ENCODE data around the gene KCNIP3. TPM values are rescaled to one million over a fixed set of nuclear protein-coding genes. Genes with fewer than 3 reads are reported as not detected.

KCNIP3 gene
- total and polyA plus RNA-seq, 4 donors = 0.26 to 1.1 (median 0.62) TPM

DNA sequence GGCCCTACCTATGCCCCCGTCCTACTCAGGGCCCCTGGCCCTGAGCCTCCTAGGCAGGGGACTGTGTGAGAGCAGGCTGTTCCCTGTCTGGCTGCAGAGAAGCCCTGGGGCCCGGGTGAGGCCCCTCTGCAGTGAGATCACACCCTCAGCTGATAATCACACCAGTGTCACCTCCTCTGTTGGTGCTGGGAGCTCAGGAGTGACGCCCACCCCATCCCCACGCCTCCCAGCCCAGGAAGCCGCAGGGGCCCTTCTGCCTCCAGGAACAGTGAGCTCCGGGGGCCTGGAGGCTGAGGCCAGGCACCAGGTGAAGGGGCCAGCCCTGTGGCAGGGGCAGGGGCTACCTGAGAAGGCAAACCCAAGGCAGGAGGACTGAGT lies 20.0 kb downstream of the KCNIP3 start:
- H3K4me1 ChIP-seq (ENCODE audit: control insufficient read depth in 4 of 4, insufficient read depth in 4 of 4, low read length in 3 of 4) = no peaks in the 10 kb centered on the region
- no peak overlapping the region for H3K27ac ChIP-seq (ENCODE audit: low read depth in 1 of 2, low read length in 2 of 2)
- TF ChIP-seq TAF1 (conservative IDR thresholded peaks at IDR 0.05) (no peak), EGR1 (IDR thresholded peaks at IDR 0.05; ENCODE audit: low read depth in 2 of 2) (no peak), YY1 (IDR thresholded peaks at IDR 0.05) (no peak)
- TF ChIP-seq, protein P1, sequence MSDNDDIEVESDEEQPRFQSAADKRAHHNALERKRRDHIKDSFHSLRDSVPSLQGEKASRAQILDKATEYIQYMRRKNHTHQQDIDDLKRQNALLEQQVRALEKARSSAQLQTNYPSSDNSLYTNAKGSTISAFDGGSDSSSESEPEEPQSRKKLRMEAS (IDR thresholded peaks at IDR 0.05) = no peak
- TF ChIP-seq, protein P2, sequence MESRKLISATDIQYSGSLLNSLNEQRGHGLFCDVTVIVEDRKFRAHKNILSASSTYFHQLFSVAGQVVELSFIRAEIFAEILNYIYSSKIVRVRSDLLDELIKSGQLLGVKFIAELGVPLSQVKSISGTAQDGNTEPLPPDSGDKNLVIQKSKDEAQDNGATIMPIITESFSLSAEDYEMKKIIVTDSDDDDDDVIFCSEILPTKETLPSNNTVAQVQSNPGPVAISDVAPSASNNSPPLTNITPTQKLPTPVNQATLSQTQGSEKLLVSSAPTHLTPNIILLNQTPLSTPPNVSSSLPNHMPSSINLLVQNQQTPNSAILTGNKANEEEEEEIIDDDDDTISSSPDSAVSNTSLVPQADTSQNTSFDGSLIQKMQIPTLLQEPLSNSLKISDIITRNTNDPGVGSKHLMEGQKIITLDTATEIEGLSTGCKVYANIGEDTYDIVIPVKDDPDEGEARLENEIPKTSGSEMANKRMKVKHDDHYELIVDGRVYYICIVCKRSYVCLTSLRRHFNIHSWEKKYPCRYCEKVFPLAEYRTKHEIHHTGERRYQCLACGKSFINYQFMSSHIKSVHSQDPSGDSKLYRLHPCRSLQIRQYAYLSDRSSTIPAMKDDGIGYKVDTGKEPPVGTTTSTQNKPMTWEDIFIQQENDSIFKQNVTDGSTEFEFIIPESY (IDR thresholded peaks at IDR 0.05) = no peak
- TF ChIP-seq, protein P3, sequence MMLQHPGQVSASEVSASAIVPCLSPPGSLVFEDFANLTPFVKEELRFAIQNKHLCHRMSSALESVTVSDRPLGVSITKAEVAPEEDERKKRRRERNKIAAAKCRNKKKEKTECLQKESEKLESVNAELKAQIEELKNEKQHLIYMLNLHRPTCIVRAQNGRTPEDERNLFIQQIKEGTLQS (IDR thresholded peaks at IDR 0.05) = no peak
- no peak for DNase-seq (ENCODE audit: low spot score)
- H3K4me3 ChIP-seq (ENCODE audit: low read depth in 1 of 3, low read length in 3 of 3) = no peak overlapping the region
- H3K9me3 ChIP-seq (ENCODE audit: control insufficient read depth in 4 of 4, low read length in 3 of 4) = no peaks in the 10 kb centered on the region
- 81% methylated on average over 6 of the region's 6 CpGs for WGBS
- H3K27me3 ChIP-seq (ENCODE audit: control insufficient read depth in 4 of 4, insufficient read depth in 4 of 4, low read length in 3 of 4) = no peaks in the 10 kb centered on the region
- H3K9ac ChIP-seq (ENCODE audit: low read depth in 1 of 2, low read length in 2 of 2) = no peak overlapping the region
- no peaks in the 10 kb centered on the region for H3K36me3 ChIP-seq (ENCODE audit: control insufficient read depth in 4 of 4, insufficient read depth in 3 of 4, low read depth in 1 of 4, low read length in 3 of 4)

DNA sequence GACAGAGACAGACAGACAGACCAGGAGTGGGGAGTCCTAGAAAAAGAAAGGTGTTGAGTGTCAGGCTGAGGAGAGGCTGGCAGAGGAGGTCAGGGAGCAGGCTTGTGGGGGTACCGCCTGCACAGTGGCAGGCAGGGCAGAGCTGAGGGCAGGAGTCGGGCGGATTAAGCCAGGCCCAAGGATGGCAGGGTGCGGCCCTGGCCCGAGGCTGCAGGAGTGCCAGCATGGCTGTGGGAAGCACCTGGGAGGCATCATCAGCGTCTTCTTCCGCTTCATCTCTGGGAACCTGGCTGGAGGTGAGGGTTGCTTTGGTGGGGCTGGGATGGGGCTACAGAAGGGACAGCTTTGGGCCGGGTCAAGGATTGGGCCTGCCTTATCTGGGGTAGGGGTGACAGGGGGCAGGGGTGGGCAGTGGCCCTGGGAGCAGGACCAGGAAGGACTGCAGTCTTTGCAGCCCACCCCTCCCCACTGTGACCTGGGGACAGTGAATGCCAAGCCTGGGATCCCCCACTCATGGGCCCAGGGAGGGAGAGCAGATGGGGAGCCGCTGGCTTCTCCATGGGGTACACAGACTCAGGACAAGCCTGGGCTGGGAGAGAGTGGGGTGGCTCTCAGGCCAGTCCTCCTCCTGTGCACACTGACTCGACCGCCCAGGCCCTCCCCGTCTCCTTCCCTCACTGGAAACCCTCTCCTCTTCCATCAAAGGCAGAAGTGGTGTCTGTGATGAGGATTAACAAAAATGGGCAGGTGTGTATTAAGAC lies 20.7 kb downstream of the KCNIP3 start:
- H3K36me3 ChIP-seq (ENCODE audit: control insufficient read depth in 4 of 4, insufficient read depth in 3 of 4, low read depth in 1 of 4, low read length in 3 of 4) = no peaks in the 10 kb centered on the region
- H3K27me3 ChIP-seq (ENCODE audit: control insufficient read depth in 4 of 4, insufficient read depth in 4 of 4, low read length in 3 of 4) = no peaks in the 10 kb centered on the region
- H3K4me1 ChIP-seq (ENCODE audit: control insufficient read depth in 4 of 4, insufficient read depth in 4 of 4, low read length in 3 of 4) = no peaks in the 10 kb centered on the region
- 93% methylated on average over 12 of the region's 12 CpGs for WGBS
- DNase-seq (ENCODE audit: low spot score) = no peak
- H3K9me3 ChIP-seq (ENCODE audit: control insufficient read depth in 4 of 4, low read length in 3 of 4) = no peaks in the 10 kb centered on the region
- no peak overlapping the region for H3K4me3 ChIP-seq (ENCODE audit: low read depth in 1 of 3, low read length in 3 of 3)
- TF ChIP-seq, protein P4, sequence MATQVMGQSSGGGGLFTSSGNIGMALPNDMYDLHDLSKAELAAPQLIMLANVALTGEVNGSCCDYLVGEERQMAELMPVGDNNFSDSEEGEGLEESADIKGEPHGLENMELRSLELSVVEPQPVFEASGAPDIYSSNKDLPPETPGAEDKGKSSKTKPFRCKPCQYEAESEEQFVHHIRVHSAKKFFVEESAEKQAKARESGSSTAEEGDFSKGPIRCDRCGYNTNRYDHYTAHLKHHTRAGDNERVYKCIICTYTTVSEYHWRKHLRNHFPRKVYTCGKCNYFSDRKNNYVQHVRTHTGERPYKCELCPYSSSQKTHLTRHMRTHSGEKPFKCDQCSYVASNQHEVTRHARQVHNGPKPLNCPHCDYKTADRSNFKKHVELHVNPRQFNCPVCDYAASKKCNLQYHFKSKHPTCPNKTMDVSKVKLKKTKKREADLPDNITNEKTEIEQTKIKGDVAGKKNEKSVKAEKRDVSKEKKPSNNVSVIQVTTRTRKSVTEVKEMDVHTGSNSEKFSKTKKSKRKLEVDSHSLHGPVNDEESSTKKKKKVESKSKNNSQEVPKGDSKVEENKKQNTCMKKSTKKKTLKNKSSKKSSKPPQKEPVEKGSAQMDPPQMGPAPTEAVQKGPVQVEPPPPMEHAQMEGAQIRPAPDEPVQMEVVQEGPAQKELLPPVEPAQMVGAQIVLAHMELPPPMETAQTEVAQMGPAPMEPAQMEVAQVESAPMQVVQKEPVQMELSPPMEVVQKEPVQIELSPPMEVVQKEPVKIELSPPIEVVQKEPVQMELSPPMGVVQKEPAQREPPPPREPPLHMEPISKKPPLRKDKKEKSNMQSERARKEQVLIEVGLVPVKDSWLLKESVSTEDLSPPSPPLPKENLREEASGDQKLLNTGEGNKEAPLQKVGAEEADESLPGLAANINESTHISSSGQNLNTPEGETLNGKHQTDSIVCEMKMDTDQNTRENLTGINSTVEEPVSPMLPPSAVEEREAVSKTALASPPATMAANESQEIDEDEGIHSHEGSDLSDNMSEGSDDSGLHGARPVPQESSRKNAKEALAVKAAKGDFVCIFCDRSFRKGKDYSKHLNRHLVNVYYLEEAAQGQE (IDR thresholded peaks at IDR 0.05) = no peak
- no peak overlapping the region for H3K27ac ChIP-seq (ENCODE audit: low read depth in 1 of 2, low read length in 2 of 2)
- H3K9ac ChIP-seq (ENCODE audit: low read depth in 1 of 2, low read length in 2 of 2) = no peak overlapping the region

DNA sequence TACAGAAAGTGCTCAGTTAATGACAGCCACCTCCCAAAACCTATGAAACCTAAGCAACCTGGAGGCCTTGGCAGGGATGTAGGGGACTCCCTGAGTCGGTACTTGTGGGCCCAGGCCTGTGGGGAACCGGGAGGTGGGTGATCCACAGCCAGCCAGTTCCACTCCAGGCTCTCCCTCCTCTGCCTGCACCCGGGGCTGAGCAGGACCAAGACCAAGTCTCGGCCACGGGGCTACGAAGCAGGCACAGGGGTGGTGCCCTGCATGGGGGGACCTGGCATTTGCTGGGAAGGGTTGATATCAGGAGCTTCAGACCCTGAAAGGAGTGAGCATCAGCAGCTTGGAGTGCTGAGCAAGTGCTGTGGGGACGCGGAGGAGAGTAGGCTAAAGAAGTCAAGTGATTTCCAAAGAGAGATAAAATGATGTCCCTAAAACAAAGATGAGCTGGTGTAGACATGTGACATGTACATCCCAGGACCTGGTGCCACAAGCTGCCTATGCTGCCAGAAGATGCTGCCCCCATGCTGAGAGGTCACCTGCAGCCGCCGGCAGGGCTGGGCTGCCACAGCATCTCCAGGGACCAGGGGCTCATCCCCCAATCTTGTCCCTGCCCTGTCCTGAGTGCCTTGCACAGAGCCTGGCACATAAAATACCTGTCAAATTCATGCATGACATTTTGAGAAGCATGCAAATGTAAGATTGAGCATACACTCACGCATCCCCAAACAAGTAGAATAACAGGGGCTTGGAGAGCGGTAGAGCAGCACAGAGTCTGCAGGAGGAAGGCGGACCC lies 21.5 kb downstream of the KCNIP3 start:
- Histone ChIP-seq H3K27ac (ENCODE audit: low read depth in 1 of 2, low read length in 2 of 2) (no peak overlapping the region), H3K27me3 (ENCODE audit: control insufficient read depth in 4 of 4, insufficient read depth in 4 of 4, low read length in 3 of 4) (no peaks in the 10 kb centered on the region), H3K4me1 (ENCODE audit: control insufficient read depth in 4 of 4, insufficient read depth in 4 of 4, low read length in 3 of 4) (no peaks in the 10 kb centered on the region), H3K4me3 (ENCODE audit: low read depth in 1 of 3, low read length in 3 of 3) (no peak overlapping the region), H3K36me3 (ENCODE audit: control insufficient read depth in 4 of 4, insufficient read depth in 3 of 4, low read depth in 1 of 4, low read length in 3 of 4) (no peaks in the 10 kb centered on the region), H3K9me3 (ENCODE audit: control insufficient read depth in 4 of 4, low read length in 3 of 4) (no peaks in the 10 kb centered on the region), H3K9ac (ENCODE audit: low read depth in 1 of 2, low read length in 2 of 2) (no peak overlapping the region)
- TF ChIP-seq, protein P2 (IDR thresholded peaks at IDR 0.05) = no peak
- DNase-seq (ENCODE audit: low spot score) = no peak
- WGBS = 87% methylated on average over 13 of the region's 13 CpGs

Measured in liver (tissue), 9 donors.